ENCODE measurements around the gene ATRNL1. TPM values are rescaled to one million over a fixed set of nuclear protein-coding genes. Genes with fewer than 3 reads are reported as not detected.

The ATRNL1 gene
- total RNA-seq, 4 donors from 2014 or later, result 0.44 to 1.4 (median 1.1) TPM

- H3K27me3 ChIP-seq, result peaks cover 2% of the 10 kb centered on the region
- H3K4me3 ChIP-seq, result no peak overlapping the region
- no peak for TF ChIP-seq EP300 (IDR thresholded peaks at IDR 0.05)
- TF ChIP-seq POLR2A (IDR thresholded peaks at IDR 0.05), result no peak
- no peak for TF ChIP-seq POLR2AphosphoS5 (IDR thresholded peaks at IDR 0.05)
- no peak for TF ChIP-seq CTCF (IDR thresholded peaks at IDR 0.05)
Observed at GRCh38 chr10:115047705-115048104, 45.5 kb upstream of the ATRNL1 start.

GRCh38 chr10:115049318-115049717 lies 43.8 kb upstream of the ATRNL1 start:
- WGBS, result 61% methylated on average over 6 of the region's 6 CpGs
- Histone ChIP-seq H3K4me3 (no peak overlapping the region), H3K4me1 (no peaks in the 10 kb centered on the region), H3K36me3 (no peaks in the 10 kb centered on the region), H3K9me3 (no peaks in the 10 kb centered on the region), H3K27ac (no peak overlapping the region), H3K27me3 (peaks cover 2% of the 10 kb centered on the region)
- no peak for TF ChIP-seq POLR2AphosphoS5 (IDR thresholded peaks at IDR 0.05)
- no peak for TF ChIP-seq EP300 (IDR thresholded peaks at IDR 0.05)
- TF ChIP-seq CTCF (IDR thresholded peaks at IDR 0.05), result no peak
- no peak for TF ChIP-seq POLR2A (IDR thresholded peaks at IDR 0.05)
- no peak for DNase-seq (ENCODE audit: low spot score in 2 of 2)

More at GRCh38 chr10:115047705-115048104, 45.5 kb upstream of the ATRNL1 start:
- Histone ChIP-seq H3K27ac (no peak overlapping the region), H3K9me3 (no peaks in the 10 kb centered on the region), H3K36me3 (no peaks in the 10 kb centered on the region), H3K4me1 (no peaks in the 10 kb centered on the region)
- no peak for DNase-seq (ENCODE audit: low spot score in 2 of 2)

GRCh38 chr10:115049960-115050359 lies 43.2 kb upstream of the ATRNL1 start:
- no peak for DNase-seq (ENCODE audit: low spot score in 2 of 2)
- no peak overlapping the region for H3K4me3 ChIP-seq
- H3K4me1 ChIP-seq, result no peaks in the 10 kb centered on the region
- WGBS, result 46% methylated on average over 3 of the region's 3 CpGs
- H3K36me3 ChIP-seq, result no peaks in the 10 kb centered on the region
- TF ChIP-seq EP300 (IDR thresholded peaks at IDR 0.05) (no peak), CTCF (IDR thresholded peaks at IDR 0.05) (no peak), POLR2A (IDR thresholded peaks at IDR 0.05) (no peak), POLR2AphosphoS5 (IDR thresholded peaks at IDR 0.05) (no peak)
- H3K9me3 ChIP-seq, result no peaks in the 10 kb centered on the region
- no peak overlapping the region for H3K27ac ChIP-seq
- H3K27me3 ChIP-seq, result no peaks in the 10 kb centered on the region

- Histone ChIP-seq H3K9me3 (no peaks in the 10 kb centered on the region), H3K4me1 (no peaks in the 10 kb centered on the region), H3K36me3 (no peaks in the 10 kb centered on the region), H3K27ac (no peak overlapping the region), H3K27me3 (no peaks in the 10 kb centered on the region), H3K4me3 (no peak overlapping the region)
- DNase-seq (ENCODE audit: low spot score in 2 of 2), result no peak
- WGBS, result 91% methylated on average over 3 of the region's 3 CpGs
- no peak for TF ChIP-seq EP300 (IDR thresholded peaks at IDR 0.05)
- no peak for TF ChIP-seq POLR2A (IDR thresholded peaks at IDR 0.05)
- no peak for TF ChIP-seq POLR2AphosphoS5 (IDR thresholded peaks at IDR 0.05)
- TF ChIP-seq CTCF (IDR thresholded peaks at IDR 0.05), result no peak
Observed at GRCh38 chr10:115050375-115051010, 42.7 kb upstream of the ATRNL1 start.

- 86% methylated on average over 2 of the region's 2 CpGs for WGBS
- TF ChIP-seq POLR2AphosphoS5 (IDR thresholded peaks at IDR 0.05), result no peak
- no peak for TF ChIP-seq EP300 (IDR thresholded peaks at IDR 0.05)
- no peak for TF ChIP-seq CTCF (IDR thresholded peaks at IDR 0.05)
- TF ChIP-seq POLR2A (IDR thresholded peaks at IDR 0.05), result no peak
- Histone ChIP-seq H3K27me3 (no peaks in the 10 kb centered on the region), H3K36me3 (no peaks in the 10 kb centered on the region), H3K9me3 (no peaks in the 10 kb centered on the region), H3K4me3 (no peak overlapping the region), H3K4me1 (no peaks in the 10 kb centered on the region), H3K27ac (no peak overlapping the region)
- DNase-seq (ENCODE audit: low spot score in 2 of 2), result no peak
Observed at GRCh38 chr10:115051216-115051615, 41.9 kb upstream of the ATRNL1 start.

Measured in suprapubic skin (tissue), 4 donors.